SW 1271 (cell line): ENCODE results near the gene FBXW8.

ENCODE experiments used
- DNase-seq, 2 experiments: peaks; one replicate each; lab custom pipeline; 2025; lab: John Stamatoyannopoulos, UW

The FBXW8 gene

DNA sequence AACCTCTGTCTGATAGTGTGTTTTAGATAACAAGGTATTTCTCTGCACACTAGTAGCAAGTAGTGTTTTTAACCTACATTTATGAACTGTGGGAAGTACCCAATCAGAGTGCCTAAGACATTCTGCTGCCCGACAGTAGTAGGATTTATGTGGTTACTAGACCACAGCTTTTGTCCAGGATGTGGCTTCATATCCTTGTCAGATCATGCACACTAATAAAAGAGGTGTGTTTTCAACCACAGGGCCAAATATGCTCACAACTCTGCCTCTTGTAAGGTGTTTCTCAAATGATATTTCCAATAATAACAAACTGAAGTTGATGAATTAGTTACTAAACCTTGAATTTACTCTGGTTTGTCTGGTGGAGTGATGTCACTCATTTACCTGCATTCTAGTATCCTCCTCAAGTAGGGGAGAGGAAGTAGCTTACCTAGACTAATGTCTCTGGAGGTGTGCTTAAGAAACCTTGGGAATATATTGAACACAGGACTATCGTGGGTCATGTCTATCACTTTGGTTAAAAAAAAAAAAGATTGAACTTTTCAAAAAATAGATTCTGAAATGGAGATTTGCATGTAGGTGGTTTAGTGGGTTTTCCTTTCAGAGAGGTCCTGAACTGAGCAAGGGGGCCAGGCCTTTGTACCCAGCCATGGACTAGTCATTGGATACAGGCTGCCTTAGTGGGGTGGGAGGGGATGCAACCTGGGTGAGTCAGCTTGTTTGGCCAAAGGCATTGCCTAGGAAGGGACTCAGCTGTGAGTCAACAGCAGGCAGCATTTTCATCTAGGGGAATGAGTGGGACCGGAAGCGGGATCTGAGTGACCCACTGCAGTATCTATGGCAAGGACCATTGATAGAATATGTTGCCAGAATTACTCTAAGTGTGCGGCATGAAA is 14.1 kb downstream of the FBXW8 start:
- DNase-seq = peak; percentile 16 to 45

DNA sequence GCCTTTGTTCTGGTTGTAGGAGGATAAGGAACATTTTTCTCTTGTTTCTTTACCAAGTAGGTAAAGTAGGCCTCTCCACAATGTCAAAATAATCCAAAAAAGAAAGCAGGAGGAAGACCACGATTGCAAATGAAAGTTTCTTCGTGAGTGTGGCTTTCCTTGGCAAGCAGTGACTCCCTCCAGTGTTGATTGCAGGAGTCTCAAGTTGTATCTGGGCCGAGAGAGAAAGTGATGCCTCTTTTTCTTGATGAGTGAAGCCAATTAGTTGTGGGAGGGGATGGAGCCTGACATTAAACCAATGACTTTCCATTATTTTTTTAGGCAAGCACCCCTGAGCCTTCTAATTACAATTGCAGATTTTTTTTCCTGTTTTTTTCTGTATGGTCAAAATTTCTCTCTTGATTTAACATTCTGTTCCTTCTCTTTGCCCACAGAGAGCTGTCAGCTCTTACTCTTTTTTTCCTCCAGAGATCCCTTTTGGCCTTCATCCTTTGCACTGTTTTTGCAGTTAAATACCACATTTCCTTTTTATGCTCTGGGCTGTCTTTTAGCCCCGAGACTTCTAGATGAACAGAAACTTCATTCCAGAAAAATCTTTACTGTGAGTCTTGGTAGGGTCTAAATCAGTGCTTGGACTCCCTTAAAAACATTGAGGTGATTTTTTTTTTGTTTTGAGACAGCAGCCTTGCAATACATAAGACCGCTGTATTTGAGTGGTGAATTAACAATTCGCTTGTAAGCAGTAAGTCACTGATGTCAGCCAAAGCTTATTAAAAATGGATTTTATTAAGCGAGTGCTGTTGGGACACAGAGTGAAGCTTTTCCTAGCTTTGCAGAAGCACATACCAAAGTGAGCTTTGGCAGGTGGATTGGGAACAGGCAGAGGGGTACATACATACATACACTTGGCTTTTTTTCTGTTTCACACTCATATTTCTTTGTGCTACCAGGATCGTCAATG is 15.8 kb downstream of the FBXW8 start:
- no peak for DNase-seq

DNA sequence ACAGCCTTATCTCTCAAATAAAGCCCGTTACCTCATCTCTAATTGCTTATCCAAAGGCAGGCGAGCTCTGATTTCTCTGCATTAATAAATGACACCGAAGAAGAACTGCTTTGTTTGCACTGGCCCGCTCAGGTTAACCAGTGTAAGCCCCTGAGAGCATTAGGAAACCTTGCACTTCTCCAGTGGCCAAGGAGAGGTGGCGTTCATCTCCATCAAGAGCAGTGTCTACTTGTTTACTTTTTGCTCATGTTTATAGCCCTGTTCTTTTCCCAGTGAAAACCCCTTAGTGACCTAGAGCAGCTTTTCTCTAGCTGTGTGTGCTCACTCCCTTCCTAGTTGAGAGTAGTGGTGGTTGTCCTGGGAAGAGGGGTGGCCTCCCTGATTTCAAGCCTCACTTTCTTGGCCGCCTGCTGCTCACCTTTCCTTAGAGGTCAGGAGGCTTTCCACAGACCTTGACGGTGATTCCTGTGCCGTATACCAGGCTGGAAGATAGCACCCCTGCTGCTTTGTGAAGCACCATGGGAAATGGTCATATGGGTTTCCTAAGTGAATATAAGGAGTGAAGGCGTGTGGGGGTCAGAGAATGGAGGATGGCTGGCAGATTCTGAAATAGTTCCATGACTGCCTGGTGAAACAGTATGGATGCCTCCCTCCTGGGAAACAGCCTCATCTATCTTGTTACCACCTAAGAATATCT is 16.6 kb downstream of the FBXW8 start:
- DNase-seq = no peak

DNA sequence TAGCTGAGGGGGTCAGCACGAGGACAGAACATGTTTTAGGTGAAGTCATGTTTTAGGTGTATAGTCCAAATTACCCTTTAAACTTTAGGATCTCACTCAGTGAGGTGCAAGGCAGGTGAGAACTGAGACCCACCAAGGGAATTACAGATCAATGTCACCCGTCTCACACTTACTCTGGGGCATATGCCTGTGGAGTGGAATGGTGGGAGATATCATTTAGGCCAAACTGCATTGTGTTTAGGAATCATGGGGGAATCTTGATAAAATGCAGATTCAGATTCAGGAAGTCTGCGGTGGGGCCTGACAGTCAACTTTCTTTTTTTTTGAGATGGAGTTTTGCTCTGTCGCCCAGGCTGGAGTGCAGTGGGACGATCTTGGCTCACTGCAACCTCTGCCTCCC is 17.8 kb downstream of the FBXW8 start:
- DNase-seq = no peak

DNA sequence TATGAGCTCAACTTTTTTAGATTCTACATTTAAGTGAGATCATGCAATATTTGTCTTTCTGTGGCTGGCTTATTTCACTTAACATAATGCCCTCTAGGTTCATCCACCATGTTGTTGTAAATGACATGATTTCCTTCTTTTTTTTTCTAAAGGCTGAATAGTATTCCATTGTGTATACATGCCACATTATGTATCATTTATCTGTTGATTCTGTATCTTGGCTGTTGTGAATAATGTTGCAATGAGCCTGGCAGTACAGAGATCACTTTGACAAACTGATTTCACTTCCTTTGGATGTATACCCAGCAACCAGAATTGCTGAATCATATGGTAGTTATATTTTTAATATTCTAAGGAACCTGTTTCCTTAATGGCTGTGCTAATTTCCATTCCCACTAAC is 19.1 kb downstream of the FBXW8 start:
- DNase-seq = no peak

DNA sequence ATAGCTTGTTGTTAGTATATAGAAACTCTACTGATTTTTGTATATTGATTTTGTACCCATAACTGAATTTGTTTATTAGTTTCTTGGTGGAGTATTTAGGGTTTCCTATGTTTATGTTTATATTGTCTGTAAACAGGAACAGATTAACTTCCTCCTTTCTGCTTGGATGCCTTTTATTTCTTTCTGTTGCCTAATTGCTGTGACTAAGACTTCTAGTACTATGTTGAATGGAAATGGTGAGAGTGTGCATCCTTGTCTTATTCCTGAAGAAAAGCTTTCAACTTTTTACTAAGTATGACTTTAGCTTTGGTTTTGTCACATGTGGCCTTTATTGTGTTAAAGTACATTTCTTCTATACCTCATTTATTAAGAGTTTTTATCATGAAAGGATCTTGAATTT is 20.9 kb downstream of the FBXW8 start:
- no peak for DNase-seq

DNA sequence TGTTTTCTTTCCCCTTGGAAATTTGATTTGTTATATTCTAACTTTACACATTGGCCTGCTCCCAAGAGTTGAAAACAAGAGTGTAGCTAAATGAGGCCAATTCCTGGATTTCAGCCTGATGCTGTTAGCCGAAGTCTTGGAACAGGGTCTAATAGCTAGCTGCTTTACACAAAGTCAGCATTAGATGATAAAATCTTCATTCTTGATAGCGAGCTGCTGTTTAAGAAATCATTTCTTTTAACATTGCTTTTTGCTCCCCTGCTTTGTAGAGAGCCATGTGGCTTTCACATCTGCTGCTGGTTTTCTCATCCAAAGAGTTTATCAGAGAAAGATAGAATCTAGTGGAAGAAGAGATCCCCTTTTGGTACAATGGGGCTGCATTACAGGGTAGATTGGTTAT is 22.3 kb downstream of the FBXW8 start:
- no peak for DNase-seq

DNA sequence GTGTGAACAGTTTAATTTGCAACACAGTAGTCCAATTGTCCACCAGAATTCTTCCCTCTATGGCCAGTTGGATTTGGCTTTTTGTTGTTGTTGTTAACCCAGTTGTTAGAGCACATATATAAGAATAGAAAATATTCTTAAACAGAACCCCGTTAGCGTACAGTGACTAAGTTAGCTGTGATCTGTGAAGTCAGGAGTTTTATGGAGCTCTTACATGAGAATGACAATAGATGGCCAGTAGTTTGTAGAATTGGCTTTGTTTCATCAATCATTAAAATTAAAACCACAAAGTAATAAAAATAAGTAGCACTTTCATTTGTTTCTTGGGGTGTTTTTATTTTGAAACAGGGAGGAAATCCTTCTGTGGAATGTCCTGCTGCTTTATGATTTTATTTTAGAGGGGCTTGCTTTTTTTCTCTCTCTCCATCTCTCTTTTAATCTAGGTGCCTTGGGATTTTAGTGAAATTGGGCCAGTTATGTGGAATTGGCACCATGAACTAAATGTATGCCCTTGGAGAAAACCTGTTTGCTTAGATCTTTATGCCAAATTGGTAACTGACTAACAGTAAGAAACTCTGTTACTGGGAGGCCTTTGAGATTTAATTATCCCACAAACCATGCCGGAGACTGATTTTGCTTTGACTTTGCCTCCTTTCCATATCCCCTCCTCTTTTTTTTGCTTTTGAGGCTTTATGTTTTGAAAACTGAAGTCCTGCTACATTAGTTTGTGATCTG is 22.9 kb downstream of the FBXW8 start:
- no peak for DNase-seq

DNA sequence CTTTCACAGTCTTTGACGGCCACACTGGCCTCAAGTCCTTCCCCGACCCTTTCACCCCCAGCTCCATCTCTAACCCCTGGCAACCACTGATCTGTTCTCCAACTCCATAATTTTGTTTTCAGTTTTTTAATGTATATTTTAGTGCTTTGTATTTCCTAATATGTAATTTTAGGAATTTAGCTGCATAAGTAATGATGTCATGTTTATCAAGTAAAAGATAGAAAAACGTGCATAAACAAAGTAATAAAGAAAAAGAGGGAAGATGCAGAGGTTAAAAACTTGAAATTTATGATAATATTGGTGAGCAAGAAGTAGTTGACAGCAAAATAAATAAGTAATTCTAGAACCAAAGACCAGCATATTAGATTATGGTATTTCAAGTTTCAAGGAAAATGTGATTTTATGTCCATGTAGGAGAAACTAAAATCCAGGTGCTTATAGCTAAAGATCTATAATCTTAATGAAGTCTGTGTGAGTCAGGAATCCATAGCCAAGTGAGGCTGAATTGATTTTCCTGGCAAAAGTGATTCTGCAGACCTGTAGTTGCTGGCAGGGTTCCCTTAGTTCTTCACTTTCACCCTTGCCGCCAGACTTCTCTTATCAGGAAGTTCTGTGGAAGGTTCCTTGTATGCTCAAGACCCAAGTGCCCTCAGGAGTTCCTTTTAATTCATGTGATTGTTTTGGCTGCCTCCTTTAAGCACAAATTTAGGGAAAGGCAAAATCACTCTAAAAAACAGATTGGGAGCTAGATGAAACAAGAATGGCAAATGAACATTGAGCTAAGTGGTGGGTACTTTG is 24.4 kb downstream of the FBXW8 start:
- DNase-seq = no peak

DNA sequence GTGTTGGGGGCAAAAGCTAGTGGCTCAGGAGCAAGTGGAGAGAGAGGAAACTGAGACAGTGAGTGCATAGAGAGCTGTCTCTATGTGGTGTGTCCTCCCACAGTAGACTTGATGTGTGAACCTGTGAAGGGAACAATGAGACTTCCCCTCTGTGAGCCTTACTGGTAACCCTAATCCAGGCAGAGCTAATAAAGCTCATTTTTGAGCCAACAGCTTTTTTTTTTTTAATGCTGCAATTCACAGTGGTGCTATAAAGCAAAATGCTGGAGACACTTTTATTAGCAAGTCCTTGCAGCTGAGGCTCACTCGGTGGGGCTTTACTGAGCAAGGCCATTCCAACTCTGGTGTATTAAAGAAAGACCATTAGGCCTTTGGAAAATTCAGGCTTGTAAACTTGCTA is 26.9 kb downstream of the FBXW8 start:
- DNase-seq = no peak

DNA sequence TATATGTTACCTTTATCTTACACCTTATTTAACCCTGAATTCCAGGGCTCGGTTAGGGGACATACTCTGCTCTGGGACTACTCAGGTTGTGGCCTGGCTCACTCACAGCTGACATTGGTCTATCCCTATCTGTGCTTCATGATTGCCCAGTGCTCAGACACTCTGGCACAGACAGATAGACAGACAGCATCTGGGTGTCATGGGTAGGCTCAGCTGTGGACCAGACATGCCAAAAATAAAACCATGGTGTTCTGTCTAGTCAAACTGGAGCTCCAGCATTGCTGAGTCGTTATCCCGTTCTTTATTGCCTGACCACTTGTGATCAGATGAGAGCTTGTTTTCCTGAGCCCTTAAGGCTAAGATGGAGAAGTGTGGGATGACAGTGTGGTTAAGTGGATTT is 29.0 kb downstream of the FBXW8 start:
- no peak for DNase-seq

DNA sequence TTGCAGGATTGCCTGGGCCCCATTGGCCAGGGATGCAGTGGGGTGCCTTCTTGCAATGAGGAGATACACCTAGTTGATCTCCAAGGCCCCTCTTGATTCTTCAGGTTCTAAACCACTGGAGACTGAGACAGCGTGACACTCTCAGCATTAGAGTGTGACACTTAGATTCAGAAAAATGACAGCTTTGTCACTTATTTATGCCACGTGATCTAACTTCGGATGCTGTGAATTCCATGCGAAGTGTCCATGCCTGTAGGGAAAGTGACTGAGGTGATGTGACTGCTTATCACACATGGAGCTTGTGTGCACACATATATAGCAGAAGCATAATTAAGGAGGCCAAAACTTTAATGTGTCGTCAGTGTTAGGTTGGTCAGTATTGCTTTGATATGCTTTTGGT is 30.4 kb downstream of the FBXW8 start:
- no peak for DNase-seq

DNA sequence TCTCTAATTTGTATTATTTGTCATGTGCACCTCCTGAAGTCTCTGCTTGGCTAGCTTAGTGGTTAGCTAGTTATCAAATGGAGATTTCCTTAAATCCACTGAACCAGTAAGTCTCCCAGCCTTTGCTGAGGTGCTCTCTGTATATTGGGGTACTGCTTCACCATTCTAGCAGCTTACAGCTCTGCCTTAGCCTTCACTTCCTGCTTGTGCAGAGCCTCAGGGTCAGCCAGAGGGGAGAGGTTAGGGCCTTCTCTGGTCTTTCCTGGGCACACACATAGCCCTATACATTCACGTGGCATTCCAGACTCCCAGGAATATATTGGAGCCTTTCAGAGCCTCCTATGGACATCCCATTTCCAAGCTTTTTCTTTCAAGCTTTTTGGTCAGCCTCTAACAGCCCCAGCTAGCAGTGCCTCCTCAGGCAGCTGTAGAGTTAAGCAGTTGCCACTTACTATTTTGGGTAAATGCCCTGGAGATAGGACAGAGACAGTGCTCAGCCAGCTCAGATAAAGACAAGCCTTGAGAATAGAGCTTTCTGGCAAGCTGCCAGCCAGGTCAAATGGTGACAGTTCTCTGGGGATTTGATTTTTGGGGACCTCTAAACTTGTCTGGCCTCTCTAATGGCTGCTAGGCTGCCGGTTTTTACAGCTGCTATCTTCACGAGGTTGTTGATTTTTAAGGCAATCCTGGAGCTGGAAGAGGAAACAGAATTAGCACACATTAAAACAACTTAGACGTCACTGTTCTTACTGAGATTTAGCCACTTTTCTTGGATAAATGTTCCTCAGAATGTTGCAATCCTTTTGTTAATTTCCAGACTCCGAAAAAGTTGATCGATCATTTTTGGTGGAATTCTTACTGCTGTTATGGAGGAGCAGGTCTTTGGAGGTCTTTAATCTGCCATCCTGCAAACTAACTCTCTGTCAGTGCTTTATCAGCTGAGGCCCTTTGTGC is 32.9 kb downstream of the FBXW8 start:
- no peak for DNase-seq

DNA sequence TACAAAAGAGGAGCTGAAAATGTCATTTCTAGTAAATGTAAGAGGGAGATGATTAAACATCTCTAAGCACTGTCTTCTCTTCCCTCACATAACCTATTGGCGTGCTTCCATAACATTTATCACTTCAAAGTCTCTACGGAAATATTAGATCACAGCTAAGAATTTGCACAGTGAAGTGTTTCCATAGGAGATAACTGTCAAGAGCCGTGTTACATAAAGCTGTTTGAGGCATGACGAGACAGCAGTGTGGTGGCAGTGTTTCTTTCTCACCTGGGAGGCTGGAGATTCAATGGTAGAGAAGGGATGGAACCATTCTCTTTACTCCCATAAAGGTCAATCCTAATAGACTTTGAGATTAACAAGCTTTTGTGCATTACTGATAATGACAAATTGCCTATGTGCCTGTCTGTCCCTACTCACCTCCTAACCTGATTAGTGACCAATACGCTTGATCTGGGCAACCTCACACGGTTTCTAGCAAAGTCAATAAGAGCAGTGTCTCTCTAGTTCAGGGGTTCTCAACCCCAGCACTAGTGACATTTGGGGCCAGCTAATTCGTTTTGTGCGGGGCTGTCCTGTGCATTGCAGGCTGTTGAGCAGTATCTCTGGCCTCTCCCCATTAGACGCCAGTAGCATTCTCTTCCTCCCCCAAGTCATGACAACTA is 35.3 kb downstream of the FBXW8 start:
- no peak for DNase-seq

DNA sequence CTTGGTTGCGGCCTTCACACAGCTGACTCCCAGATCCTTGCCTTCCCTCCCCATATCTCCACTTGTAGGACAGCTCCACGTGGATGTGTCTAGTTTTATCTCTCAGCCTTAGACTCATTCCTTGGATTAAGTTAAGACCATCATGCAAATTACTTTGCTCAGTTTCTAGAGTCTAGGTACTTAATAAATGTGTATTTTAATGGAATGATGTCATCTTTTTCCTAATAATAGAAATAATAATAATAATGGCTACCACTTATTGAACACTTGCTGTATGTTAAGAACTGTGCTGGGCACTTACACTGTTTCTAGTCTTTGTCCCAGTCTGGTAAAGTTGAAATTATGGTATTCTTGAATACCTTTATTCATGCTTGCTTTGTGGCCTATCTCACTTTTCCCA is 37.5 kb downstream of the FBXW8 start:
- no peak for DNase-seq

DNA sequence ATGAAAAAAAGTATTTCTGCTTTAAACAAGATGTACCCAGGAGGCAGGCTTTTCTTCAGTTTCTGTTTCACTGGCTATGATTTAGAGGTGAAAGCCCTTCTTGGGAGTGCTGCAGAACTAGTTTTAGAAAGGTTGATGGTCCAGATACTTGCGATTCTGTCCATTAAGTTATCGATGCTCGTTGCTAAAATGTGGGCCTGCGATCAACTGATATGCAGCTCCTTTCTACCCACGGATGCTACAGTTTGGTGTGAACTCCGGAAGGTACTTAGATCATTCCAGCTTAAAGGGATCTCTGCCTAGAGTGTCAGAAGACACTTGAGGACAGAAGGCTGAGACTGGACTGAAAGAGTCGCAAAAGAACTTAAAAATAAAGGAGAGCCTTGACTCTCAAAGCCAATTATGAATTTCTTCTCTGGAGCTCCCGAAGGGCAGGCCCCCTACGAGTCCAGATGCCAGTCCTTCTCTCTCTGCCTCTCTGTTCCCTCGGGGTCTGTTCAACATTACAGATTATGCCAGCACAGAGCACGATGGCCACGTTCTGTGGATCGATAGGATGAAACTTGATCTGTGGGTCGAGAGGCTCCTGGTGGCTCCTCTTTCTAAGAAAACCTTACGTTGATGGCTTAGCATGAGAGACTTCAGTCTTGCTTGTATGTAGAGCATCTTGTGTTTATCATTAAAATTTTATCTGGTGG is 40.0 kb downstream of the FBXW8 start:
- DNase-seq = no peak

DNA sequence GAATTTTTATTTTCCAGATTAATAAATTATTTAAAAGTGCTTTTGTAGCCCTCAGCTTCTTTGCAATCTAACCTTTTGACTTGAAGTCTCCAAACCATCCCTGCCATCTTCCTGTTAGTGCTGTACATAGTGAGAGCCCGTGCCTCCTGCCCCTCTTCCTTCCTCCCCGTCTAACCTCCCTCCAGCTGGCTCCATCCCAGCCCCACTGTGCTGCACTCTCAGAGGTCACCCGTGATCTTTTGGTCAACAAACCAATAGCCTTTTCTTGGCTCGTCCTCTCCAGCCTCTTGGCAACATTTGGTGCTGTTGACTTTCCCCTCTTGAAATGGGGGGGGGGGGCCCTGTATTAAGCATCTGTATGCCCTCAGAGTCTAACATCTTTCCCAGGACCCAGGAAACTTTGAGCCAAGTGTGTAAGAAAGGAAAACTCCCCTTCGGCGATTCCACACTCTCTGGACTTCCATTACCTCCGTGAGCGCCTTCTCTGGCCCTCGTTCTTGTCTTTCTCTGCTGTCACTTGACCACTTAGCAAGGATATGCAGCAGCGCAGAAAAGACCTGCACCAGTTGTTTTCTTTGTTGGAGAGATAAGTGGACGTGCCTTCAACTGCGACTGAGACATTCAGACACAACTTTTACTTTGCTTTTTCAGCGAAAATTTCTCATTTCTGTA is 44.1 kb downstream of the FBXW8 start:
- no peak for DNase-seq
